ENCODE data around the gene SLC25A19. TPM values are rescaled to one million over a fixed set of nuclear protein-coding genes. Genes with fewer than 3 reads are reported as not detected.

The SLC25A19 gene
- total and polyA plus RNA-seq, 2 experiments from 2014 or later = 17.9 to 22.4 TPM

GRCh38 chr17:75241143-75241430, 48.1 kb downstream of the SLC25A19 start:
- H3K9me2 ChIP-seq (ENCODE audit: insufficient read depth) = no peaks in the 10 kb centered on the region
- peaks cover 10% of the 10 kb centered on the region; the same call in 2 of the 3 replicates for H3K4me1 Mint-ChIP-seq
- H4K20me1 ChIP-seq (replicated peaks; ENCODE audit: insufficient read depth) = peaks cover 4% of the 10 kb centered on the region; the same call in 1 of the 2 replicates
- no peak overlapping the region for H3K4me3 ChIP-seq
- peaks cover 15% of the 10 kb centered on the region; the same call in 1 of the 2 replicates for H3K36me3 ChIP-seq (ENCODE audit: insufficient read depth)
- no peak overlapping the region for H2AFZ ChIP-seq
- ATAC-seq (no peak), DNase-seq (ENCODE audit: low spot score) (no peak)
- peaks cover 22% of the 10 kb centered on the region for H3K27me3 Mint-ChIP-seq (ENCODE audit: insufficient read depth, low read depth, poor library complexity)
- 0 out of 2 replicates have a peak overlapping the region, but pooled peaks have one; percentile 39 for H3K27ac ChIP-seq (ENCODE audit: low read depth)
- no peak overlapping the region for H3K27ac Mint-ChIP-seq
- no peaks in the 10 kb centered on the region for H3K9me3 Mint-ChIP-seq
- H3F3A ChIP-seq (replicated peaks; ENCODE audit: low read depth) = peaks cover 26% of the 10 kb centered on the region
- H3K4me1 ChIP-seq (ENCODE audit: insufficient read depth) = no peaks in the 10 kb centered on the region
- H3K4me2 ChIP-seq = no peak overlapping the region
- peaks cover 79% of the 10 kb centered on the region for H3K36me3 Mint-ChIP-seq (ENCODE audit: low read depth)
- no peak overlapping the region for H3K4me3 Mint-ChIP-seq
- H3K79me2 ChIP-seq (replicated peaks; ENCODE audit: insufficient read depth) = no peaks in the 10 kb centered on the region
- TF ChIP-seq ETS1 (IDR thresholded peaks at IDR 0.05) (no peak), CREB1 (CRISPR knock-in tag; IDR thresholded peaks at IDR 0.05; ENCODE audit: low read depth) (no peak), NANOG (IDR thresholded peaks at IDR 0.05; ENCODE audit: borderline replicate concordance) (no peak), ZNF331 (CRISPR knock-in tag; IDR thresholded peaks at IDR 0.05; ENCODE audit: low read depth) (no peak)
- TF ChIP-seq, protein P1, sequence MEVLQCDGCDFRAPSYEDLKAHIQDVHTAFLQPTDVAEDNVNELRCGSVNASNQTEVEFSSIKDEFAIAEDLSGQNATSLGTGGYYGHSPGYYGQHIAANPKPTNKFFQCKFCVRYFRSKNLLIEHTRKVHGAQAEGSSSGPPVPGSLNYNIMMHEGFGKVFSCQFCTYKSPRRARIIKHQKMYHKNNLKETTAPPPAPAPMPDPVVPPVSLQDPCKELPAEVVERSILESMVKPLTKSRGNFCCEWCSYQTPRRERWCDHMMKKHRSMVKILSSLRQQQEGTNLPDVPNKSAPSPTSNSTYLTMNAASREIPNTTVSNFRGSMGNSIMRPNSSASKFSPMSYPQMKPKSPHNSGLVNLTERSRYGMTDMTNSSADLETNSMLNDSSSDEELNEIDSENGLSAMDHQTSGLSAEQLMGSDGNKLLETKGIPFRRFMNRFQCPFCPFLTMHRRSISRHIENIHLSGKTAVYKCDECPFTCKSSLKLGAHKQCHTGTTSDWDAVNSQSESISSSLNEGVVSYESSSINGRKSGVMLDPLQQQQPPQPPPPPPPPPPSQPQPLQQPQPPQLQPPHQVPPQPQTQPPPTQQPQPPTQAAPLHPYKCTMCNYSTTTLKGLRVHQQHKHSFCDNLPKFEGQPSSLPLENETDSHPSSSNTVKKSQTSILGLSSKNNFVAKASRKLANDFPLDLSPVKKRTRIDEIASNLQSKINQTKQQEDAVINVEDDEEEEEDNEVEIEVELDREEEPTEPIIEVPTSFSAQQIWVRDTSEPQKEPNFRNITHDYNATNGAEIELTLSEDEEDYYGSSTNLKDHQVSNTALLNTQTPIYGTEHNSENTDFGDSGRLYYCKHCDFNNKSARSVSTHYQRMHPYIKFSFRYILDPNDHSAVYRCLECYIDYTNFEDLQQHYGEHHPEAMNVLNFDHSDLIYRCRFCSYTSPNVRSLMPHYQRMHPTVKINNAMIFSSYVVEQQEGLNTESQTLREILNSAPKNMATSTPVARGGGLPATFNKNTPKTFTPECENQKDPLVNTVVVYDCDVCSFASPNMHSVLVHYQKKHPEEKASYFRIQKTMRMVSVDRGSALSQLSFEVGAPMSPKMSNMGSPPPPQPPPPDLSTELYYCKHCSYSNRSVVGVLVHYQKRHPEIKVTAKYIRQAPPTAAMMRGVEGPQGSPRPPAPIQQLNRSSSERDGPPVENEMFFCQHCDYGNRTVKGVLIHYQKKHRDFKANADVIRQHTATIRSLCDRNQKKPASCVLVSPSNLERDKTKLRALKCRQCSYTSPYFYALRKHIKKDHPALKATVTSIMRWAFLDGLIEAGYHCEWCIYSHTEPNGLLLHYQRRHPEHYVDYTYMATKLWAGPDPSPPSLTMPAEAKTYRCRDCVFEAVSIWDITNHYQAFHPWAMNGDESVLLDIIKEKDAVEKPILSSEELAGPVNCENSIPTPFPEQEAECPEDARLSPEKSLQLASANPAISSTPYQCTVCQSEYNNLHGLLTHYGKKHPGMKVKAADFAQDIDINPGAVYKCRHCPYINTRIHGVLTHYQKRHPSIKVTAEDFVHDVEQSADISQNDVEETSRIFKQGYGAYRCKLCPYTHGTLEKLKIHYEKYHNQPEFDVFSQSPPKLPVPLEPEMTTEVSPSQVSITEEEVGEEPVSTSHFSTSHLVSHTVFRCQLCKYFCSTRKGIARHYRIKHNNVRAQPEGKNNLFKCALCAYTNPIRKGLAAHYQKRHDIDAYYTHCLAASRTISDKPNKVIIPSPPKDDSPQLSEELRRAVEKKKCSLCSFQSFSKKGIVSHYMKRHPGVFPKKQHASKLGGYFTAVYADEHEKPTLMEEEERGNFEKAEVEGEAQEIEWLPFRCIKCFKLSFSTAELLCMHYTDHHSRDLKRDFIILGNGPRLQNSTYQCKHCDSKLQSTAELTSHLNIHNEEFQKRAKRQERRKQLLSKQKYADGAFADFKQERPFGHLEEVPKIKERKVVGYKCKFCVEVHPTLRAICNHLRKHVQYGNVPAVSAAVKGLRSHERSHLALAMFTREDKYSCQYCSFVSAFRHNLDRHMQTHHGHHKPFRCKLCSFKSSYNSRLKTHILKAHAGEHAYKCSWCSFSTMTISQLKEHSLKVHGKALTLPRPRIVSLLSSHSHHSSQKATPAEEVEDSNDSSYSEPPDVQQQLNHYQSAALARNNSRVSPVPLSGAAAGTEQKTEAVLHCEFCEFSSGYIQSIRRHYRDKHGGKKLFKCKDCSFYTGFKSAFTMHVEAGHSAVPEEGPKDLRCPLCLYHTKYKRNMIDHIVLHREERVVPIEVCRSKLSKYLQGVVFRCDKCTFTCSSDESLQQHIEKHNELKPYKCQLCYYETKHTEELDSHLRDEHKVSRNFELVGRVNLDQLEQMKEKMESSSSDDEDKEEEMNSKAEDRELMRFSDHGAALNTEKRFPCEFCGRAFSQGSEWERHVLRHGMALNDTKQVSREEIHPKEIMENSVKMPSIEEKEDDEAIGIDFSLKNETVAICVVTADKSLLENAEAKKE (CRISPR knock-in tag; IDR thresholded peaks at IDR 0.05) = no peak
- no peaks in the 10 kb centered on the region for H3K27me3 ChIP-seq (ENCODE audit: insufficient read depth)

Data from GM23338 (cell line).